HG02678 (cell line): ENCODE measurements around the gene PCGF1.

Source experiments
- ATAC-seq: cut with Tn5 transposase; IDR thresholded peaks from one replicate; pipeline ENCODE4 v1.9.1; 2021; ENCODE audit warnings: mild to moderate bottlenecking, moderate library complexity; ENCODE audit not compliant: unreplicated experiment

The PCGF1 gene

GRCh38 chr2:74507145-74507925, at the start of gene PCGF1:
Gene PCGF1 (minus strand): TSS chr2:74507695. CDS start chr2:74507668, 27 bp downstream.
- ATAC-seq, result peak; percentile 89

GRCh38 chr2:74556831-74557370, 49.4 kb upstream of the PCGF1 start:
- no peak for ATAC-seq

DNA sequence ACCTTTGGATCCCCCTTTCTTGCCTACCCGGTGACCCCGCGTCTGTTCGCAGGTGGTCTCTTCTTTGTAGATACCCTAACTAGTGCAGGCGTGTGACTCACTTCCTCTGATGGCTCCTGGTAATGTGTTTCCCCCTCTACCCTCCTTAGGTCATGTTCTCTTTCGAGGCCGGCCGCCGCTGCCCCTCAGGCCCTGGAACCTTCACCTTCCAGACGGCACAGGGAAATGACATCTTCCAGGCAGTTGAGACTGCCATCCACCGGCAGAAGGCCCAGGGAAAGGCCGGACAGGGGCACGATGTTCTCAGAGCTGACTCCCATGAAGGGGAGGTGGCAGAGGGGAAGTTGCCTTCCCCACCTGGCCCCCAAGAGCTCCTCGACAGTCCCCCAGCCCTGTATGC, 48.7 kb upstream of the PCGF1 start:
- no peak for ATAC-seq

- no peak for ATAC-seq
Measured at GRCh38 chr2:74555610-74556103, 48.2 kb upstream of the PCGF1 start.

- peak; percentile 59 for ATAC-seq
Measured at GRCh38 chr2:74554820-74555531, 47.5 kb upstream of the PCGF1 start.

DNA sequence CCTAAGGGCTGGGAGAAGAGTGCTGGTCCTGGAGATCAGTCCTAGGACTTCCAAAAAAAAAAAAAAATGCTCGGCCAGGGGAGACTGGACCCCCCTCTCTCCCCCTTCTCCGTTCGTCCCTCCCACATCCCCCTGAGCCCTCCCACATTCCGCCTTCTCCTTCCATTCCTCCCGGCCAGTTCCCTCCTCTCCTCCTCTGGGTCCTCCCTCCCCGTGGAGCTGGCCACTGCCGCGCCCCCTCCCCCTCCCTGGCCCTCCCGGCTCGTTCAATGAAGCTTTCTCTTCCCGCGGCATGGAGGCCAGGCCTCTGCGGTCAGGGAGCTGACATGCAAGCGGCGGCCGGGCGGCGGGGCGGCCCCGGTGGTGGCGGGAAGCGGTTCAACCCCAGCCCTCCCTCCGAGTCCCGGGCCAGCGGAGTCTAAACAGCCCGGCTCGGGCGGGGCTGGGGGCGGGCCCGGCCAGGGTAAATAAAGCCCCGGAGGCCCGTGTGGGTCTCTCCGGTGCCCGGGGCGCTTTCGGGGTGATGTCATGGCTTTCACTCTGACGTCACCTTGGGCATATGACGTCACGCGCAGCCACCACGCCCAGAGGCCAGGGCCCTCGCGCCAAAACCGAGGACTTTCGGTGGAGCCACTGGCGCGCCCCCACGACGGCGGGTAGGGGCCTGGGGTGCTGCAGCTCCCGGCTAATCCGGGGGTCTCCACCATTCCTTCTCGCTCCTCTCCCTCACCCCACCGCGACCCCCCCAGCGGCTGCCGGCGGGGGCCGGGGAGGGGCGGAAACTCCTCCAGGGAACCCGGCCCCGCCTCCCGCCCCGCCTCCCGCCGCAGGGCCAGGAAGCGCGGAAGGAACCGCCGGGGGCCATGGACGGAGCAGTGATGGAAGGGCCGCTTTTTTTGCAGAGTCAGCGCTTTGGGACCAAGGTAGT, 46.7 kb upstream of the PCGF1 start, which contains the start of the genes DOK1 and LOXL3:
TSS of gene DOK1 (plus strand) at position 829 of the 928 bp plus-strand sequence. CDS start at position 864, 35 bp downstream.
TSS of gene LOXL3 (minus strand) at position 51 of the 928 bp plus-strand sequence. CDS start 1,308 bp downstream, outside the sequence.
- peak; percentile 66 for ATAC-seq

GRCh38 chr2:74552914-74553811, 45.7 kb upstream of the PCGF1 start:
- no peak for ATAC-seq

DNA sequence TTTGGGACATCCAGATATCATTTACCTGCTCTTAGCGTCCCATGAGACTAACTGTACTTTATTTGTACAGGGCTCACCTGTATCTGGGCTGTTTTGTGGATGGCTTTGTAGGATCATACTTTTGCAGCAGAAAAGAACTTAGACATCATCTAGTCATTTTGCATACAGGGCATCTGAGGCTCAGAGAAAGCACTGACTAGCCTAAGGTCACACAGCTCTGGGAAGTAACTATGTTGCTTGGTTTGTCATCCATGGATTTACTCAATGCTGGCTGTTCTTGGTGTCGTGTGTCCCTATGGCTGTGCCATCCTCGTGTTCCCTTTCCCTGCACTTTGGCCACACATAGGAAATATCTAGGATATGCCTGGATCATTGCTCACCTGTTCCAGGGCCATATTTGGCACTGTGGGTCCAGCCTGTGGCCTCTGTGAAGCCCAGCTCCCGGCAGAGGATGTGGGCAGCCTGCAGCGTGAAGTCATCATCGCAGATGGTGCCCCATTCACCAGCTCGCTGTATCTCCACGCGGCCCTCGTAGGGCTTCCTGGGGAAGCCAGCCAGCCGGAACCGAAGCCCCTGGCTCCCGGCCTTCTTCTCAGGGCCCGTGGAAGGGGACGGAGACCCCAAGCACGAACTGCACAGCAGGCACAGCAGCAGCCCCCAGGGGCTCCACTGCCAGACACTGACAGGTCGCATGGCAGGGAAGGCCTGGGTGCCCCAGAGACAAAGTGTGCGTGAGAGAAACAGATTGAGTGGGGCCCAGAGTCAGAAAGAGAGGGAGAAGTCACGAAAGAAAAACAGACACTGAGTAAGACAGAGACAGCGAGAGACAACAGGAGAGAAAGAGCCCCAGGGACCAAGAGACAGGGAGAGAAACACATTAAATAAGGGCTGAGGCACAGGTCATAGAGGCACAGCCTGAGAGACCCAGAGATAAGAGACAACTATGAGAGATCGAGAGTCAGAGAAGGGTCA, 44.7 kb upstream of the PCGF1 start:
- no peak for ATAC-seq

DNA sequence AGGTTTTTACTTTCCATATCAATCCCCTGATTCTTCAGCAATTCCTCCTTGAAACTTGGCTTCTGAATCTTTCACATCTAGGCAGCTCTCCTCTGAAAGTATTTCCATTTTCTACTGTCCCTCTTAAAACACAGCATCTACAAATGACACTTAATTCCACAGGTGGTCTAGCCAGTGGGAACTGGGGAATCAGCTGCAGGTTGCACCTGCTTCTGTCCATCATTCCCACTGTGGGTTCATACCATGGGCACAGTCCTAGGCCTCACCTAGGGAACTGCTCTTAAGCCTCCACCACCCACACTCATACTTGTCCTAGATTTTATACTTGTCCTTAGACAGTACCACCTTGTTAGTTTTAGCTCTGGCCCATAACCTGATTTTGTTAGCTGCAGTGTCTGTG, 44.0 kb upstream of the PCGF1 start:
- no peak for ATAC-seq

- ATAC-seq, result no peak
Measured at GRCh38 chr2:74550231-74550630, 42.7 kb upstream of the PCGF1 start.

DNA sequence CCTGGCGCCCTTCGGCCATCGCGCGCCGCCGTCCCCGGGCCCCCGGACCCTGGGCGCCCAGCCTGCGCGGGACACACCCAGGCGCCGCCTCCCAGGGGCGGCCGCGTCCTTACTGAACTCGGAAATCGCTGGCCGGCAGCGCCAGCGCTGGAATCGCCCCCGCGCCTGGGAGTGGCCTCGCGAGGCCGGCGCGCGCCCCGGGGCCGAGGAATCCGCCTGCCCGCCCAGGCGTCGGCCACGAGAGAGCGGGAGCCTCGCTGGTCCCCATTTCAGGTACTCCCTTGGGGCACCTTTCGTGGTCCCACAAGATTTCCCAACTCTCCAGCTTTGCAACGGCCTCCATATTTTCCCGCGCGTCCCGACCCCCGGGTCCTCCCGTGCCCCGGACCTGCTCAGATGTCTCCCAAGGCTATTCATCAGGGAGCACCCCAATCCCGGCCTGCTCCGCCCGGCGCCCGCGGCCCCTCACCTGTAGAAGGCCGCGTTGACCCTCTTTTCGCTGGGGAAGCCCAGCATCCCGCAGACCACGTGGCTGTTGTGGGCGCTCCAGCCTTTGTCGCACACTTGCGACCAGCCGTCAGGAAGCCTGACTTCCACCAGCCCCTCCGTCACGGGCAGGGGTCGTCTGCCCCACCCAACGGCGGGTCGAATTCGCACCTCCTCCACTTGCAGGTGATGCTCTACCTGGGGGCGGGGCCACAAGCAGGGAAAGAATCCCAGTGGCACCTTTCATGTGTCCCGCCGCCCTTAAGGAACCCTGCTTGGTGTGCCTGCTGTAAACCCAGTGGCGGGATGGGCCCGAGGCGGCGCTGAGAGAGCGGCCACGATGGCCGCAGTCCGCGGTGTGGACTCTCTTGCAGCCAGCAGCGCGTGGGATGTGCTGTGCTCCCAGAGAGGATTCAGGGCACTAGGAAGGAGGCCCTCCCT, 41.7 kb upstream of the PCGF1 start:
- no peak for ATAC-seq

DNA sequence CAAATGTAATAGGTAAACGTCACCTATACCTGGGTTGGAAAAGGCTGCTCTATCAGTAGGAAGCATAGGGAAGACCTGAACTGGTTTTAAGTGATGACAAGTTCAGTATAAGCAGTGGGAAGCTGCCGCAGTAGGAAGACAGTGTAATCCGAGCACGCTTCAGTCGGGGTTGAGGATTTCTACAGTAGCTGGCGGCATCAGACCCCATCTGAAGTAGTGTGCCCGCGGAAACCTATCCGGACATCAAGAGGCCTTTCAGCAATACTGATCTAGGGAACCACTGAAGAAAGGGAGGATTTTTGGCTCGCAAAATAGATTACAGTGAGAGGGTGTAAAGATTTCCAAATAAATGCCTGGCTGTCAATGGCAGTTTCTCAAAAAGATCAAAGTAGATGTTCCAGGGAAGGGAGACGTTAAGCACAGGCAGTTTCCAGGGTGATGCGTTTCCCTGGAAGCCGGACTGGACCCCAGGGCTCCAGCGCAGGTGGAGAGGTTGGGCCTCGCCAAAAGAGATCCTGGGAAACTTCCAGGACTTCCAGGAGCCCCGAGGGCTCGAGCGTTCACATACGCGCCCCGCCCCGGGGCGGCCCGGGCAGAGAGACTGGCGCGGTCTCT, 40.9 kb upstream of the PCGF1 start:
- no peak for ATAC-seq

GRCh38 chr2:74546004-74546403, 38.5 kb upstream of the PCGF1 start:
- no peak for ATAC-seq

DNA sequence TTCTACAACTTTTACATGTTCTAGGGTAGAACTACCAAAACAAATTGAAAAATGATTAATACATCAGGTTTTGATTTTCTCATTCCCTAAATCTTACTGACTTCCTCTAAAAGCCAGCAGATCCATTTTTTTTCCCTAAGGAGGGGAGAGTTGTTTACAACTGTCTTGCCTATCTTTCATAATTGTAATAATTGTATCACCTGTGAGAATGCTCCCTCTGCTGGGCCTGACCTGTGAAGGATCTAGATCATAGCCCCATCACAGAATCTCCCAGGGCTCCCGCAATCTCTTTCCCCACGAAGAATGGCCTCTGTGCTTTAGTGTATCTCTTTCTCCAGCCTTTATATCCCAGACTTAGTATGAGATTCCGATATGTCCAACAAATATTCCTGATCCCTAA, 37.1 kb upstream of the PCGF1 start:
- ATAC-seq, result no peak

GRCh38 chr2:74542978-74543377, 35.5 kb upstream of the PCGF1 start:
- no peak for ATAC-seq

DNA sequence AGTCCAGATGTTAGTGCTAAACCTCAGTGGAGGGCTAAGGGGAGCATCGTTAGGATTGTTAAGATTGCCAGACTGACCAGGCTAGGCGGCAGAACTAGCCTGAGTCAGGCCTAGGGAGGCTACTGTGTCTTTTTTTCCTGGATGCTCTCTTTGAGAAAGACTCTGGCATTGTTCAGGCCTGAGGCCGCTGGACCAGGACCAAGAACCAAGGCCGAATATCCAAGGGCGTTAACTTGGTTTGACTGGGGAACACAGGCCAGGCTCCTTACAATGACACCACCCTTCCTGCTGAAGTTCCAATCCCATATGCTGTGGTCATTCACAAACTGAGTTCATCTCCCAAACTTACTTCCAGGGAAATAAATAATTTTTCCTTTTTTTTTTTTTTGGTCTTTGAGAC, 32.8 kb upstream of the PCGF1 start:
- no peak for ATAC-seq

DNA sequence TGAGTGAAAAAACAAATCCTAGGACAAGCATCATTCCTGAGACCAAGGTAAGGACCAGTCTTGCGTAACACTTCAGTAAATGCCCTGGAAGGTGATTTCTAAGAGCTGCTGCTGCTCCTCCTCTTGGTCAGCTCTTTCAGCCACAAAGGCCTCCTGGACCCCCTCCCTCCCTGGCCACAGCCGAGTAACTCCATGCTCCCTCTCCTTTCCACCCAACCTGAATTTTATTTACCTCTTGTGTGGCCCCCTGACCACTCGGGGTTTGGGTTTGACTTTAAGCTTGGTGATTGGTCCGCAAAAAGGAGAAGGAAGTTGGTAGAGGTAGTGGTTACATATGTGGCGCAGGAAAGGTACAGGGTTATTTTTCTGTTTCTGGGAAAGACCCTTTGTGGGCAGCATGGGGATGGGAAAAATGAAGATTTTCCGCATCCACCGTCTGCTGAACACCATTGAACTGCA, 31.4 kb upstream of the PCGF1 start:
- ATAC-seq, result no peak
